OCI-LY7 (cell line): ENCODE results near the gene IFITM2. TPM values are rescaled to one million over a fixed set of nuclear protein-coding genes. Genes with fewer than 3 reads are reported as not detected.

Experiments
- BruUV-seq: library from RNA; stranded (reverse); fragments of 400-500 nt; replicated peaks from 2 replicates; lab custom pipeline; 2021; lab: Mats Ljungman, UMichigan
- CTCF ChIA-PET: fragments of 300-600 bp; sonication (Branson Sonifier 250); formaldehyde crosslinking; loops from one replicate; lab custom pipeline; 2022; ENCODE audit warnings: antibody characterized with exemption; ENCODE audit not compliant: unreplicated experiment; lab: Charles Lee
- POLR2A ChIA-PET: fragments of 300-600 bp; sonication (Branson Sonifier 250); formaldehyde crosslinking; loops from one replicate; lab custom pipeline; 2022; ENCODE audit warnings: antibody characterized with exemption; lab: Charles Lee
- DNase-seq: peaks from one replicate; pipeline ENCODE4 v3.0.0-alpha.2; 2015; ENCODE audit warnings: low spot score
- H2AFZ ChIP-seq: fragments of 200-600 bp; sonication (generic), shearing (Covaris generic); 2 replicates; pipeline ENCODE4 v1.6.1; 2014; ENCODE audit warnings: mild to moderate bottlenecking, antibody characterized with exemption, low read length, moderate library complexity
- H3K27ac ChIP-seq: fragments of 200-600 bp; sonication (generic); 2 replicates; pipeline ENCODE4 v1.5.1; 2014; ENCODE audit warnings: mixed run types, low read depth, mild to moderate bottlenecking, moderate library complexity, low read length, inconsistent platforms; ENCODE audit not compliant: poor library complexity, severe bottlenecking
- H3K36me3 ChIP-seq: fragments of 200-600 bp; sonication (generic); 2 replicates; pipeline ENCODE4 v1.6.1; 2014; ENCODE audit warnings: mild to moderate bottlenecking, antibody characterized with exemption, low read length, moderate library complexity, mixed read lengths; ENCODE audit not compliant: insufficient read depth
- H3K4me1 ChIP-seq: fragments of 200-600 bp; sonication (generic); 2 replicates; pipeline ENCODE4 v1.5.1; 2014; ENCODE audit warnings: mild to moderate bottlenecking, low read length; ENCODE audit not compliant: insufficient read depth, poor library complexity, severe bottlenecking
- H3K4me2 ChIP-seq: fragments of 200-600 bp; sonication (generic); 2 replicates; pipeline ENCODE4 v1.6.1; 2014; ENCODE audit warnings: mild to moderate bottlenecking, low read length
- H3K4me3 ChIP-seq: fragments of 200-600 bp; sonication (generic); 2 replicates; pipeline ENCODE4 v1.5.1; 2014; ENCODE audit warnings: mild to moderate bottlenecking, low read depth, low read length; ENCODE audit not compliant: poor library complexity, severe bottlenecking
- H3K79me2 ChIP-seq: fragments of 200-600 bp; sonication (generic); 2 replicates; pipeline ENCODE4 v1.6.1; 2016; ENCODE audit warnings: low read depth, mild to moderate bottlenecking, low read length, moderate library complexity, mixed read lengths; ENCODE audit not compliant: insufficient read depth
- H3K9me2 ChIP-seq: fragments of 200-600 bp; sonication (generic); 2 replicates; pipeline ENCODE4 v1.6.1; 2016; ENCODE audit warnings: mild to moderate bottlenecking, low read length, mixed read lengths; ENCODE audit not compliant: insufficient read depth
- H3K9me3 ChIP-seq: fragments of 200-600 bp; sonication (generic); 2 replicates; pipeline ENCODE4 v1.6.1; 2014; ENCODE audit warnings: mild to moderate bottlenecking, mixed run types, low read length, mixed read lengths
- H4K20me1 ChIP-seq: fragments of 200-600 bp; sonication (generic); 2 replicates; pipeline ENCODE4 v1.6.1; 2014; ENCODE audit warnings: mild to moderate bottlenecking, antibody characterized with exemption, low read length, moderate library complexity, mixed read lengths; ENCODE audit not compliant: insufficient read depth
- CTCF ChIP-seq: fragments of 200-600 bp; sonication (generic); conservative IDR thresholded peaks from 2 replicates; pipeline ENCODE4 v1.5.1; 2014; ENCODE audit warnings: mild to moderate bottlenecking, antibody characterized with exemption, low read length, moderate library complexity, mixed read lengths
- EZH2phosphoT487 ChIP-seq: fragments of 200-600 bp; sonication (generic); IDR thresholded peaks from 2 replicates; pipeline ENCODE4 v1.6.1; 2018; ENCODE audit warnings: low read depth, borderline replicate concordance, mild to moderate bottlenecking, mixed run types, antibody characterized with exemption, low read length, moderate library complexity, mixed read lengths
- intact Hi-C: fragments of 100-400 bp; cut with micrococcal nuclease; formaldehyde crosslinking; loops from one replicate; pipeline ENCODE4 v1.10.0; 2022; ENCODE audit not compliant: unreplicated experiment
- total RNA-seq, 2 experiments: library from RNA; depleted of rRNA in 1 of 2; stranded (reverse); fragments of >200 nt in 1 of 2; shearing (Covaris generic) in 1 of 2; gene quantifications; 2 replicates each; pipeline ENCODE4 v1.2.3, GENCODE V29; 2014 to 2022

Gene IFITM2
- total RNA-seq, 2 experiments from 2014 or later = 22.1 to 117 TPM

- CTCF ChIA-PET = interaction anchor here (0.7 to 1.3 kb wide), 4 partner anchors 10 to 25 kb away, joined by 3 to 4 read pairs (median 4); no protein-coding TSS in a partner anchor
- BruUV-seq = no TSS peak
- Histone ChIP-seq H3K79me2 (no peaks in the 10 kb centered on the region), H3K27ac (peak overlapping the region; percentile 91), H3K4me2 (peak overlapping the region; percentile 85), H3K9me3 (peaks cover 14% of the 10 kb centered on the region), H3K36me3 (peaks cover 9% of the 10 kb centered on the region), H3K4me1 (peaks cover 88% of the 10 kb centered on the region), H4K20me1 (no peaks in the 10 kb centered on the region), H3K4me3 (peak overlapping the region; percentile 61), H2AFZ (peak overlapping the region; percentile 5; the same call in 1 of the 2 replicates), H3K9me2 (no peaks in the 10 kb centered on the region)
- intact Hi-C loops = no loop called here
- no peak for TF ChIP-seq EZH2phosphoT487
- TF ChIP-seq CTCF = 0 out of 2 replicates have a peak, but pooled peaks have one; percentile 2
- DNase-seq = peak; percentile 72
- POLR2A ChIA-PET = interaction anchor here (0.6 to 5.5 kb wide), 8 partner anchors 9 to 114 kb away, joined by 3 to 63 read pairs (median 12); no protein-coding TSS in a partner anchor
These were observed 22.7 kb downstream of the IFITM2 start for GRCh38 chr11:330307-330693.

- POLR2A ChIA-PET = interaction anchor here (0.6 to 5.5 kb wide), 9 partner anchors 8 to 114 kb away, joined by 3 to 63 read pairs (median 8); no protein-coding TSS in a partner anchor
- H3K4me1 ChIP-seq = peaks cover 92% of the 10 kb centered on the region
- TF ChIP-seq CTCF (no peak), EZH2phosphoT487 (no peak)
- peak overlapping the region; percentile 35; the same call in 1 of the 2 replicates for H2AFZ ChIP-seq
- peak overlapping the region; percentile 61 for H3K4me3 ChIP-seq
- H4K20me1 ChIP-seq = no peaks in the 10 kb centered on the region
- BruUV-seq = no TSS peak
- H3K79me2 ChIP-seq = no peaks in the 10 kb centered on the region
- H3K9me2 ChIP-seq = no peaks in the 10 kb centered on the region
- CTCF ChIA-PET = interaction anchor here (1.0 to 1.3 kb wide), 3 partner anchors 10 to 24 kb away, joined by 4 read pairs; no protein-coding TSS in a partner anchor
- DNase-seq = peak; percentile 94
- intact Hi-C loops = no loop called here
- peak overlapping the region; percentile 91 for H3K27ac ChIP-seq
- H3K4me2 ChIP-seq = peak overlapping the region; percentile 85
- H3K36me3 ChIP-seq = peaks cover 9% of the 10 kb centered on the region
- H3K9me3 ChIP-seq = peaks cover 14% of the 10 kb centered on the region
These were observed 23.2 kb downstream of the IFITM2 start for GRCh38 chr11:330694-331357.
